ENCODE results near the gene WDR82.

Gene WDR82

GRCh38 chr3:52311576-52312119 lies 33.2 kb upstream of the WDR82 start:
- Histone ChIP-seq H3K27me3 (ENCODE audit: insufficient read depth, poor library complexity, severe bottlenecking) (no peaks in the 10 kb centered on the region), H3K4me3 (replicated peaks; ENCODE audit: insufficient read depth, low read length) (no peak overlapping the region), H3K27ac (replicated peaks) (no peak overlapping the region)
- TF ChIP-seq, protein P1, sequence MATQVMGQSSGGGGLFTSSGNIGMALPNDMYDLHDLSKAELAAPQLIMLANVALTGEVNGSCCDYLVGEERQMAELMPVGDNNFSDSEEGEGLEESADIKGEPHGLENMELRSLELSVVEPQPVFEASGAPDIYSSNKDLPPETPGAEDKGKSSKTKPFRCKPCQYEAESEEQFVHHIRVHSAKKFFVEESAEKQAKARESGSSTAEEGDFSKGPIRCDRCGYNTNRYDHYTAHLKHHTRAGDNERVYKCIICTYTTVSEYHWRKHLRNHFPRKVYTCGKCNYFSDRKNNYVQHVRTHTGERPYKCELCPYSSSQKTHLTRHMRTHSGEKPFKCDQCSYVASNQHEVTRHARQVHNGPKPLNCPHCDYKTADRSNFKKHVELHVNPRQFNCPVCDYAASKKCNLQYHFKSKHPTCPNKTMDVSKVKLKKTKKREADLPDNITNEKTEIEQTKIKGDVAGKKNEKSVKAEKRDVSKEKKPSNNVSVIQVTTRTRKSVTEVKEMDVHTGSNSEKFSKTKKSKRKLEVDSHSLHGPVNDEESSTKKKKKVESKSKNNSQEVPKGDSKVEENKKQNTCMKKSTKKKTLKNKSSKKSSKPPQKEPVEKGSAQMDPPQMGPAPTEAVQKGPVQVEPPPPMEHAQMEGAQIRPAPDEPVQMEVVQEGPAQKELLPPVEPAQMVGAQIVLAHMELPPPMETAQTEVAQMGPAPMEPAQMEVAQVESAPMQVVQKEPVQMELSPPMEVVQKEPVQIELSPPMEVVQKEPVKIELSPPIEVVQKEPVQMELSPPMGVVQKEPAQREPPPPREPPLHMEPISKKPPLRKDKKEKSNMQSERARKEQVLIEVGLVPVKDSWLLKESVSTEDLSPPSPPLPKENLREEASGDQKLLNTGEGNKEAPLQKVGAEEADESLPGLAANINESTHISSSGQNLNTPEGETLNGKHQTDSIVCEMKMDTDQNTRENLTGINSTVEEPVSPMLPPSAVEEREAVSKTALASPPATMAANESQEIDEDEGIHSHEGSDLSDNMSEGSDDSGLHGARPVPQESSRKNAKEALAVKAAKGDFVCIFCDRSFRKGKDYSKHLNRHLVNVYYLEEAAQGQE (IDR thresholded peaks at IDR 0.05; ENCODE audit: insufficient replicate concordance, low read depth): no peak
- TF ChIP-seq, protein P2, sequence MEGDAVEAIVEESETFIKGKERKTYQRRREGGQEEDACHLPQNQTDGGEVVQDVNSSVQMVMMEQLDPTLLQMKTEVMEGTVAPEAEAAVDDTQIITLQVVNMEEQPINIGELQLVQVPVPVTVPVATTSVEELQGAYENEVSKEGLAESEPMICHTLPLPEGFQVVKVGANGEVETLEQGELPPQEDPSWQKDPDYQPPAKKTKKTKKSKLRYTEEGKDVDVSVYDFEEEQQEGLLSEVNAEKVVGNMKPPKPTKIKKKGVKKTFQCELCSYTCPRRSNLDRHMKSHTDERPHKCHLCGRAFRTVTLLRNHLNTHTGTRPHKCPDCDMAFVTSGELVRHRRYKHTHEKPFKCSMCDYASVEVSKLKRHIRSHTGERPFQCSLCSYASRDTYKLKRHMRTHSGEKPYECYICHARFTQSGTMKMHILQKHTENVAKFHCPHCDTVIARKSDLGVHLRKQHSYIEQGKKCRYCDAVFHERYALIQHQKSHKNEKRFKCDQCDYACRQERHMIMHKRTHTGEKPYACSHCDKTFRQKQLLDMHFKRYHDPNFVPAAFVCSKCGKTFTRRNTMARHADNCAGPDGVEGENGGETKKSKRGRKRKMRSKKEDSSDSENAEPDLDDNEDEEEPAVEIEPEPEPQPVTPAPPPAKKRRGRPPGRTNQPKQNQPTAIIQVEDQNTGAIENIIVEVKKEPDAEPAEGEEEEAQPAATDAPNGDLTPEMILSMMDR (IDR thresholded peaks at IDR 0.05; ENCODE audit: insufficient read depth, low read length): no peak
- TF ChIP-seq GABPA (IDR thresholded peaks at IDR 0.05; ENCODE audit: low read depth): no peak
- no peak for TF ChIP-seq POLR2AphosphoS5 (IDR thresholded peaks at IDR 0.05; ENCODE audit: low read depth)
- TF ChIP-seq SPI1 (IDR thresholded peaks at IDR 0.05; ENCODE audit: borderline replicate concordance, low read depth): no peak
- DNase-seq (ENCODE audit: low read depth in 1 of 2, low spot score in 1 of 2): no peak

DNA sequence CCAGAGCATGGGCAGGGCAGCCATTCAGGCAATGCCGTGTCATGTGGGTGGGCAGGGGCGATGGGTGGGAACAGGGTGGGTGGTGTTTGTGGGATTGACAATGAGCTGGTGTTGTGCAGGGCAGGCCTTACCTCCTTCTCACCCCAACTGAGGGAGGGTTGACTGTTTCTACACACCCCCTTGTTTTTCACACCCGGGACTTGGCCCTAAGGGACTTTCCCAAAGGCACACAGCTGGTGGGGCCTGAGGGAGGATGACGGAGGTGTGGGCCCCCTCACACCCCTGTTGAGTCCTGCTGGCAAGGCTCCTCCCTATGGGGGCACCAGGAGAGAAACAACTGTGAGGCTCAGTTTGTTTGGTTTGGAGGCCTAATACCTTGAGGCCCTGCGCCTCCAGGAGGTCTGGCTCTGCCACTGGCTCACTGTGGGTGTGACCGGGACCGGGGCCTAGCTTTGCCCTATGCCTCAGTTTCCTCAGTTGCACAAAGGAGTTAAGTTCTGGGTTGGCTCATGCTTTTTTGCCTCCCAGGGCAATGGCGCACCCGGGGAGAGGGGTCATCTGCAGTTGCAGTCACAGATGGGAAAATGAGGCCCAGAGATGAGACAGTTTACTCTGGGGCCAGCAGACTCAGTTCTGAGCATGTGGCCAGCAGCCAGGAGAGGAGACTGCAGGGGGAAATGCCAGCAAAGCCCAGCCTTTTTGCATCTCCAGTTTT lies 32.6 kb upstream of the WDR82 start:
- no peak for DNase-seq (ENCODE audit: low read depth in 1 of 2, low spot score in 1 of 2)
- Histone ChIP-seq H3K27ac (replicated peaks) (no peak overlapping the region), H3K4me3 (replicated peaks; ENCODE audit: insufficient read depth, low read length) (no peak overlapping the region), H3K27me3 (ENCODE audit: insufficient read depth, poor library complexity, severe bottlenecking) (no peaks in the 10 kb centered on the region)
- no peak for TF ChIP-seq POLR2AphosphoS5 (IDR thresholded peaks at IDR 0.05; ENCODE audit: low read depth)
- no peak for TF ChIP-seq GABPA (IDR thresholded peaks at IDR 0.05; ENCODE audit: low read depth)
- TF ChIP-seq, protein P2 (IDR thresholded peaks at IDR 0.05; ENCODE audit: insufficient read depth, low read length): no peak
- no peak for TF ChIP-seq SPI1 (IDR thresholded peaks at IDR 0.05; ENCODE audit: borderline replicate concordance, low read depth)
- TF ChIP-seq, protein P1 (IDR thresholded peaks at IDR 0.05; ENCODE audit: insufficient replicate concordance, low read depth): no peak

- Histone ChIP-seq H3K27me3 (ENCODE audit: insufficient read depth, poor library complexity, severe bottlenecking) (no peaks in the 10 kb centered on the region), H3K4me3 (replicated peaks; ENCODE audit: insufficient read depth, low read length) (no peak overlapping the region), H3K27ac (replicated peaks) (no peak overlapping the region)
- no peak for DNase-seq (ENCODE audit: low read depth in 1 of 2, low spot score in 1 of 2)
- TF ChIP-seq, protein P2 (IDR thresholded peaks at IDR 0.05; ENCODE audit: insufficient read depth, low read length): no peak
- TF ChIP-seq GABPA (IDR thresholded peaks at IDR 0.05; ENCODE audit: low read depth) (no peak), SPI1 (IDR thresholded peaks at IDR 0.05; ENCODE audit: borderline replicate concordance, low read depth) (no peak)
- TF ChIP-seq, protein P1 (IDR thresholded peaks at IDR 0.05; ENCODE audit: insufficient replicate concordance, low read depth): no peak
These were observed 29.9 kb upstream of the WDR82 start for GRCh38 chr3:52308308-52308707.
